Activated CD8-positive, alpha-beta memory T cell treated with anti-CD3 and anti-CD28 coated beads, Interleukin-2, amount 10 ng/mL, durations not matched to agents 7 days and 5 days (primary cell): ENCODE measurements around the gene SDS. TPM values are rescaled to one million over a fixed set of nuclear protein-coding genes. Genes with fewer than 3 reads are reported as not detected.
A peak's percentile ranks its signal among the peaks of the same experiment; 100 is the strongest.

Experiments
- ATAC-seq: fragments of 150-1000 bp; cut with Tn5 transposase; one replicate; pipeline ENCODE4 v1.10.0; 2021; ENCODE audit warnings: moderate library complexity
- CTCF ChIA-PET: fragments of 350-600 bp; sonication (Branson Sonifier 250); formaldehyde crosslinking; loops from one replicate; lab custom pipeline; 2021; ENCODE audit warnings: antibody characterized with exemption; lab: Charles Lee
- DNase-seq: peaks from one replicate; pipeline ENCODE4 v3.0.0-alpha.2; 2020
- H3K27ac Mint-ChIP-seq: one replicate; pipeline ENCODE4 v1.8.0; 2021; ENCODE audit warnings: mild to moderate bottlenecking, mixed read lengths
- H3K27me3 Mint-ChIP-seq: one replicate; pipeline ENCODE4 v1.8.0; 2021; ENCODE audit warnings: mixed read lengths
- H3K36me3 Mint-ChIP-seq: one replicate; pipeline ENCODE4 v1.8.0; 2021; ENCODE audit warnings: mild to moderate bottlenecking, mixed read lengths
- H3K4me1 Mint-ChIP-seq: one replicate; pipeline ENCODE4 v1.8.0; 2021; ENCODE audit warnings: mixed read lengths
- H3K4me3 Mint-ChIP-seq: one replicate; pipeline ENCODE4 v1.8.0; 2021; ENCODE audit warnings: mild to moderate bottlenecking, moderate library complexity, mixed read lengths
- H3K9me3 Mint-ChIP-seq: one replicate; pipeline ENCODE4 v1.8.0; 2022; ENCODE audit warnings: low read depth, mixed read lengths
- total RNA-seq, 2 experiments: library from RNA; stranded (reverse); gene quantifications; one replicate each; pipeline ENCODE4 v1.2.3, GENCODE V29; 2021

The SDS gene
- total RNA-seq, 2 experiments from 2014 or later, result not detected

DNA sequence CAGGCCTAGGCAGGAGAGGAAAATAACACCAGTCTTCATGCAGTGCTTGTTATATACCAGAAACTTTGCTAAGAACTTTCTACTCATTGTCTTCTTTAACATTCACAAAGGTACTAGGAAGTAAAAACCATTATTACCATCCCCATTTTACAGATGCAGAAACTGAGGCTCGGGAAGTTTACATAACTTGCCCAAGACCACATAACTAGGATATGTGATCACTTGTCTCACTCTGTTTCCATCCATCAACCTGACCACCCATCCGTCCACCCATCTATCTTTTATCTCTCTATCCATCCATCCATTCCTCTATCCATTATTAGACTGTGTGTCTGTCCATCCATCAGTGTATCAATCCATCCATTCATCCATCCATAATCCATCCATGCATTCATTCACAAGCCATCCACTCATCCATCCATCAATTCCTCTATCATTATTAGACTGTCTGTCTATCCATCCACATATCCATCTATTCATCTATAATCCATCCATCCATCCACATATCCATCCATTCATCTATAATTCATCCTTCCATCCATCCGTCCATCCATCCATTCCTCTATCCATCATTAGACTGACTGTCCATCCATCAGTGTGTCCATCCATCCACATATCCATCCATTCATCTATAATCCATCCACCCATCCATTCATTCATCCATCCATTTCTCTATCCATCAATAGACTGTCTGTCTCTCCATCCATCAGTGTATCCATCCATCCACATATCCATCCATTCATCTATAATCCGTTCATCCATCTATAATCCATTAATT lies 35.0 kb upstream of the SDS start:
- Mint-ChIP-seq H3K4me3 (no peak overlapping the region), H3K27me3 (peaks cover 9% of the 10 kb centered on the region), H3K9me3 (no peaks in the 10 kb centered on the region), H3K36me3 (no peaks in the 10 kb centered on the region), H3K27ac (no peak overlapping the region), H3K4me1 (no peaks in the 10 kb centered on the region)
- DNase-seq (no peak), ATAC-seq (no peak)
- CTCF ChIA-PET, result no interaction called here

- H3K4me3 Mint-ChIP-seq, result no peak overlapping the region
Measured at GRCh38 chr12:113437729-113438100, 34.0 kb upstream of the SDS start.

GRCh38 chr12:113436993-113437728 lies 33.5 kb upstream of the SDS start:
- no peaks in the 10 kb centered on the region for H3K4me1 Mint-ChIP-seq
- no peaks in the 10 kb centered on the region for H3K36me3 Mint-ChIP-seq
- H3K4me3 Mint-ChIP-seq, result no peak overlapping the region
- H3K9me3 Mint-ChIP-seq, result no peaks in the 10 kb centered on the region
- DNase-seq, result no peak
- H3K27me3 Mint-ChIP-seq, result peaks cover 9% of the 10 kb centered on the region
- ATAC-seq, result no peak
- CTCF ChIA-PET, result no interaction called here
- H3K27ac Mint-ChIP-seq, result no peak overlapping the region

More at GRCh38 chr12:113437729-113438100, 34.0 kb upstream of the SDS start:
- Mint-ChIP-seq H3K36me3 (no peaks in the 10 kb centered on the region), H3K9me3 (no peaks in the 10 kb centered on the region), H3K27me3 (peaks cover 9% of the 10 kb centered on the region), H3K4me1 (no peaks in the 10 kb centered on the region), H3K27ac (no peak overlapping the region)
- CTCF ChIA-PET, result no interaction called here
- ATAC-seq, result no peak
- no peak for DNase-seq

DNA sequence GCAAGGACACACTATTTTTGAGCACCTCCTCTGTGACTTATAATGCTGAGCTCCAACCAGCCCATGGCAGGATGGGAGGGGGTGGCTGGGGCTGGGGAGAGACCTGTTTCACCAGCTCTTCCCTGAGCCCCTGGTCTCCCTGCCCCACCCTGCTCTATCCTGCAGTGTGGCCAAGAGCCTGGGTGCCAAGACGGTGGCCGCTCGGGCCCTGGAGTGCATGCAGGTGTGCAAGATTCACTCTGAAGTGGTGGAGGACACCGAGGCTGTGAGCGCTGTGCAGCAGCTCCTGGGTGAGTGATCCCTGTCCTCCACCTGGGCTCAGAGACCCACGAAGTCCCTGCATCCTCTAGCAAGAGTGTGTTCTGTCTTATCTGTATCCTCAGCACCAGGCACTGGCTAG lies 32.9 kb upstream of the SDS start:
- H3K4me3 Mint-ChIP-seq, result no peak overlapping the region
- no peaks in the 10 kb centered on the region for H3K9me3 Mint-ChIP-seq
- H3K27me3 Mint-ChIP-seq, result peaks cover 9% of the 10 kb centered on the region
- ATAC-seq (no peak), DNase-seq (no peak)
- H3K4me1 Mint-ChIP-seq, result no peaks in the 10 kb centered on the region
- H3K27ac Mint-ChIP-seq, result no peak overlapping the region
- CTCF ChIA-PET, result no interaction called here
- no peaks in the 10 kb centered on the region for H3K36me3 Mint-ChIP-seq

GRCh38 chr12:113435367-113435766 lies 31.7 kb upstream of the SDS start:
- no peak for DNase-seq
- Mint-ChIP-seq H3K9me3 (no peaks in the 10 kb centered on the region), H3K4me1 (no peaks in the 10 kb centered on the region), H3K27me3 (peaks cover 6% of the 10 kb centered on the region), H3K4me3 (no peak overlapping the region), H3K27ac (no peak overlapping the region), H3K36me3 (no peaks in the 10 kb centered on the region)
- ATAC-seq, result no peak
- CTCF ChIA-PET, result no interaction called here

- ATAC-seq, result no peak
- Mint-ChIP-seq H3K4me3 (no peak overlapping the region), H3K9me3 (peaks cover 4% of the 10 kb centered on the region), H3K36me3 (no peaks in the 10 kb centered on the region), H3K4me1 (no peaks in the 10 kb centered on the region), H3K27ac (no peak overlapping the region), H3K27me3 (peaks cover 7% of the 10 kb centered on the region)
- no peak for DNase-seq
- CTCF ChIA-PET, result no interaction called here
Measured at GRCh38 chr12:113432986-113433385, 29.3 kb upstream of the SDS start.

GRCh38 chr12:113428482-113428881 lies 24.8 kb upstream of the SDS start:
- H3K9me3 Mint-ChIP-seq, result peaks cover 4% of the 10 kb centered on the region
- no peak for ATAC-seq
- peaks cover 22% of the 10 kb centered on the region for H3K27me3 Mint-ChIP-seq
- CTCF ChIA-PET, result interaction anchor here (1.3 kb wide), 1 partner anchor 11 kb away, joined by 3 read pairs; no protein-coding TSS in a partner anchor
- H3K27ac Mint-ChIP-seq, result no peak overlapping the region
- DNase-seq, result no peak
- H3K4me3 Mint-ChIP-seq, result no peak overlapping the region
- H3K4me1 Mint-ChIP-seq, result peaks cover 2% of the 10 kb centered on the region
- no peaks in the 10 kb centered on the region for H3K36me3 Mint-ChIP-seq

DNA sequence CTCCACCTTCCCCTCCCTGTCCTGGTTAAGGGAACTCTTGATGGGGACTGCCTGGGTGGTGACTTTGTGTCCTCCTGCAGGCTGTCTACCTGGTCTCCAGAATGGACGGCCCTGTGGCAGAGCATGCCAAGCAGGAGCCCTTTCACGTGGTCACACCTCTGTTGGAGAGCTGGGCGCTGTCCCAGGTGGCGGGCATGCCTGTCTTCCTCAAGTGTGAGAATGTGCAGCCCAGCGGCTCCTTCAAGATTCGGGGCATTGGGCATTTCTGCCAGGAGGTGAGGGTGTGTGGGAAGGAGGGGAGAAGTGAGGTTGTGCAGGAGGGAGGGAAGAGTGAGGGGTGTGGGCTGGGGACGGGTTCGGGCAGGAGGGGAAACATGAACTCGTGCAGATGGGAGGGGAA lies 24.2 kb upstream of the SDS start:
- Mint-ChIP-seq H3K27ac (no peak overlapping the region), H3K4me3 (no peak overlapping the region), H3K4me1 (peaks cover 2% of the 10 kb centered on the region), H3K9me3 (peaks cover 4% of the 10 kb centered on the region), H3K27me3 (peaks cover 22% of the 10 kb centered on the region), H3K36me3 (no peaks in the 10 kb centered on the region)
- ATAC-seq (no peak), DNase-seq (no peak)
- CTCF ChIA-PET, result no interaction called here

GRCh38 chr12:113425960-113426453 lies 22.3 kb upstream of the SDS start:
- Mint-ChIP-seq H3K9me3 (peaks cover 4% of the 10 kb centered on the region), H3K36me3 (no peaks in the 10 kb centered on the region), H3K4me1 (peaks cover 13% of the 10 kb centered on the region), H3K4me3 (no peak overlapping the region), H3K27ac (no peak overlapping the region), H3K27me3 (peaks cover 19% of the 10 kb centered on the region)
- ATAC-seq (no peak), DNase-seq (no peak)
- CTCF ChIA-PET, result interaction anchor here (0.6 to 2.3 kb wide), 28 partner anchors 8 to 350 kb away, joined by 3 to 13 read pairs (median 4); partner anchors contain the start of genes DDX54 and RITA1

GRCh38 chr12:113424915-113425823 lies 21.5 kb upstream of the SDS start:
- peaks cover 17% of the 10 kb centered on the region for H3K27me3 Mint-ChIP-seq
- DNase-seq (peak; percentile 62), ATAC-seq (peak; percentile 67)
- CTCF ChIA-PET, result interaction anchor here (0.6 to 2.3 kb wide), 30 partner anchors 9 to 1480 kb away, joined by 3 to 13 read pairs (median 4); partner anchors contain the start of genes DDX54 and RITA1
- H3K27ac Mint-ChIP-seq, result no peak overlapping the region
- no peaks in the 10 kb centered on the region for H3K36me3 Mint-ChIP-seq
- H3K4me1 Mint-ChIP-seq, result peaks cover 13% of the 10 kb centered on the region
- no peak overlapping the region for H3K4me3 Mint-ChIP-seq
- H3K9me3 Mint-ChIP-seq, result peaks cover 3% of the 10 kb centered on the region

- no peak overlapping the region for H3K27ac Mint-ChIP-seq
- H3K36me3 Mint-ChIP-seq, result no peaks in the 10 kb centered on the region
- ATAC-seq, result no peak
- no peaks in the 10 kb centered on the region for H3K9me3 Mint-ChIP-seq
- no peak for DNase-seq
- peaks cover 14% of the 10 kb centered on the region for H3K27me3 Mint-ChIP-seq
- H3K4me3 Mint-ChIP-seq, result no peak overlapping the region
- CTCF ChIA-PET, result interaction anchor here (1.2 to 2.3 kb wide), 15 partner anchors 14 to 250 kb away, joined by 3 to 13 read pairs (median 6); no protein-coding TSS in a partner anchor
- peaks cover 13% of the 10 kb centered on the region for H3K4me1 Mint-ChIP-seq
Measured at GRCh38 chr12:113424456-113424855, 20.8 kb upstream of the SDS start.

DNA sequence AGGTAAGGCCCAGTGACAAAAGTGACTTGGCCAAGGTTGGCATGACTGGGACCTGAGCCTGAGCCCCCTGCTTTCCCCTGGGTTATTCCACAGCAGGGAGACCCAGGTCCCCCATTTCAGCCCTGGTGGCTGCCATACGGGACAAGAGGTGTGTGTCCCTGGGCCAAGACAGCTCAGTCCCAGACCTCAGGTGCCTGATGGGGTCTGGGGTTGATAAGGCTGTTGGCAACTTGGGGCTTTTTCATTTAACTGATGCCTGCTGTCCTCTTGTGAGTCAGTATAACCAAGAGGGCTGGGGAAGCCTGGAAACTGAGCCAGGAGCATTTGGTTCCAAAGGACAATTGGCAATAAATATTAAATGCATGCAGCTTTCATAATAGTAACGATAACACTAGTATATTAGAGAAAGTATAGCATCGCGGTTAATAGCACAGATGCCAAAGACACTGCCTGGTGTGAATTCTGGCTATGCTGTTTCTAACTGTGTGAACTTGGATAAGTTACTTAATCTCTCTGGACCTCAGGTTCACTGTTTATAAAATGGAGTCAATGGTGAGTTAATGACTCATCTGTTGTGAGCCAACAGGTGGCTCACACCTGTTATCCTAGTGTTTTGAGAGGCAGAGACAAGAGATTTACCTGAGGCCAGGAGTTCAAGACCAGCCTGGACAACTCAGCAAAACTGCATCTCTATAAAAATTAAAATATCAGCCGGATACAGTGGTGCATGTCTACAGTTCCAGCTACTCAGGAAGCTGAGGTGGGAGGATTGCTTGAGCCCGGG lies 19.4 kb upstream of the SDS start:
- Mint-ChIP-seq H3K4me1 (peaks cover 13% of the 10 kb centered on the region), H3K9me3 (no peaks in the 10 kb centered on the region), H3K36me3 (no peaks in the 10 kb centered on the region), H3K27ac (no peak overlapping the region), H3K4me3 (no peak overlapping the region), H3K27me3 (peaks cover 14% of the 10 kb centered on the region)
- ATAC-seq (no peak), DNase-seq (no peak)
- CTCF ChIA-PET, result no interaction called here
